Caco-2 (cell line): ENCODE data around the gene TMEM201. TPM values are rescaled to one million over a fixed set of nuclear protein-coding genes. Genes with fewer than 3 reads are reported as not detected.

Experiments
- Bru-seq: library from RNA; stranded (reverse); fragments of 400-500 nt; gene quantifications from one replicate; lab custom pipeline; 2021; lab: Mats Ljungman, UMichigan
- BruChase-seq, 2 experiments: library from RNA; stranded (reverse); fragments of 400-500 nt; gene quantifications; one replicate each; lab custom pipeline; 2021; lab: Mats Ljungman, UMichigan
- BruUV-seq: library from RNA; stranded (reverse); fragments of 400-500 nt; replicated peaks from 2 replicates; lab custom pipeline; 2021; lab: Mats Ljungman, UMichigan
- CTCF ChIA-PET: fragments of 300-600 bp; sonication (Branson Sonifier 250); formaldehyde crosslinking; loops from one replicate; lab custom pipeline; 2022; ENCODE audit warnings: antibody characterized with exemption; lab: Charles Lee
- POLR2A ChIA-PET: fragments of 300-600 bp; sonication (Branson Sonifier 250); formaldehyde crosslinking; loops from one replicate; lab custom pipeline; 2022; ENCODE audit warnings: antibody characterized with exemption; lab: Charles Lee
- DNase-seq, 2 experiments: peaks; one replicate each; pipeline versions ENCODE4 v3.0.0 to v3.0.0-alpha.2; 2020 to 2022
- H3K27me3 ChIP-seq: replicated peaks from 2 replicates; pipeline ENCODE4 v1.6.0; 2011; ENCODE audit warnings: low read length; ENCODE audit not compliant: control insufficient read depth, insufficient read depth
- H3K36me3 ChIP-seq: 2 replicates; pipeline ENCODE4 v1.5.1; 2011; ENCODE audit warnings: low read length; ENCODE audit not compliant: control insufficient read depth, insufficient read depth
- H3K4me1 ChIP-seq: fragments of 250-450 bp; sonication (Bioruptor Pico); 2 replicates; pipeline ENCODE4 v1.5.1; 2020; ENCODE audit warnings: mild to moderate bottlenecking
- H3K4me3 ChIP-seq: 2 replicates; pipeline ENCODE4 v1.5.1; 2011; ENCODE audit warnings: low read depth, mild to moderate bottlenecking, control low read depth, low read length
- H3K9me3 ChIP-seq: fragments of 250-450 bp; sonication (Bioruptor Pico); 2 replicates; pipeline ENCODE4 v1.5.1; 2020; ENCODE audit warnings: mild to moderate bottlenecking, moderate library complexity
- H3K27ac Mint-ChIP-seq: one replicate; pipeline ENCODE4 v1.8.0; 2022; ENCODE audit warnings: mixed read lengths; ENCODE audit not compliant: unreplicated experiment
- H3K27me3 Mint-ChIP-seq: one replicate; pipeline ENCODE4 v1.8.0; 2022; ENCODE audit warnings: mixed read lengths; ENCODE audit not compliant: insufficient read depth, unreplicated experiment
- H3K36me3 Mint-ChIP-seq: one replicate; pipeline ENCODE4 v1.8.0; 2022; ENCODE audit warnings: mild to moderate bottlenecking, mixed read lengths; ENCODE audit not compliant: insufficient read depth, unreplicated experiment
- H3K4me1 Mint-ChIP-seq: one replicate; pipeline ENCODE4 v1.8.0; 2022; ENCODE audit warnings: low read depth, mixed read lengths; ENCODE audit not compliant: unreplicated experiment
- H3K4me3 Mint-ChIP-seq: one replicate; pipeline ENCODE4 v1.8.0; 2022; ENCODE audit warnings: mild to moderate bottlenecking, moderate library complexity, mixed read lengths; ENCODE audit not compliant: unreplicated experiment
- H3K9me3 Mint-ChIP-seq: one replicate; pipeline ENCODE4 v1.8.0; 2022; ENCODE audit warnings: mixed read lengths; ENCODE audit not compliant: unreplicated experiment
- CTCF ChIP-seq, 2 experiments: fragments of 200-600 bp in 1 of 2; IDR thresholded peaks; 1 replicate in 1 of 2; 2 replicates in 1 of 2; pipeline versions ENCODE4 v1.5.1 to v1.8.0; 2011 to 2022; ENCODE audit warnings: antibody characterized with exemption in 1 of 2, control low read depth in 1 of 2, inconsistent platforms in 1 of 2, low read depth in 1 of 2, low read length in 1 of 2, mild to moderate bottlenecking in 1 of 2, moderate library complexity in 1 of 2; ENCODE audit not compliant: insufficient read depth in 1 of 2, severe bottlenecking in 1 of 2, unreplicated experiment in 1 of 2
- intact Hi-C: fragments of 100-400 bp; cut with micrococcal nuclease; formaldehyde crosslinking; loops from one replicate; pipeline ENCODE4 v1.10.0; 2022; ENCODE audit not compliant: unreplicated experiment
- long read RNA-seq: library from polyadenylated mRNA; stranded (forward); transcript quantifications from one replicate; pipeline ENCODE4 v2.0.0, GENCODE V29; 2022
- total RNA-seq: library from RNA; stranded (reverse); gene quantifications from 2 replicates; pipeline ENCODE4 v1.2.3, GENCODE V29; 2022

TMEM201 gene
- total RNA-seq (27.2 and 28.2 TPM in 2 replicates), Bru-seq, nascent RNA (percentile 55 among the genes with signal in this experiment), BruChase-seq, experiment 1, labeled RNA remaining after a 2-hour chase (percentile 59 among the genes with signal in this experiment), BruChase-seq, experiment 2, labeled RNA remaining after a 6-hour chase (percentile 63 among the genes with signal in this experiment)
- long read RNA-seq, transcript TMEM201-202 (11 exons, 3,776 nt) = major isoform, 7 of 33 reads
- long read RNA-seq, transcript TMEM201-201 (6 exons, 3,851 nt) = minor isoform, 6 of 33 reads
- long read RNA-seq, partial matches to known transcripts = 19 of 33 reads
- long read RNA-seq, other reads (novel, unspliced or antisense) = 1 of 33 reads

- ChIA-PET CTCF (interaction anchor here (0.7 to 1.1 kb wide), 2 partner anchors 27 to 354 kb away, joined by 3 read pairs; partner anchors contain the start of gene H6PD), POLR2A (interaction anchor here (1.0 kb wide), 1 partner anchor 50 kb away, joined by 3 read pairs; the partner anchor contains the start of gene SLC25A33)
- peak; percentile 33 to 72 for TF ChIP-seq CTCF (IDR thresholded peaks at IDR 0.05; ENCODE audit: insufficient read depth in 1 of 2, low read depth in 1 of 2, low read length in 1 of 2, severe bottlenecking in 1 of 2, unreplicated experiment in 1 of 2)
- Mint-ChIP-seq H3K4me1 (peaks cover 7% of the 10 kb centered on the region), H3K4me3 (peak within 1 kb of the TSS; percentile 75), H3K36me3 (peaks cover 12% of the 10 kb centered on the region), H3K27me3 (no peaks in the 10 kb centered on the region), H3K27ac (peak within 1 kb of the TSS; percentile 85), H3K9me3 (no peaks in the 10 kb centered on the region)
- Histone ChIP-seq H3K4me3 (peak within 1 kb of the TSS; percentile 47), H3K4me1 (peaks cover 7% of the 10 kb centered on the region; the same call in 1 of the 2 replicates), H3K27me3 (no peaks in the 10 kb centered on the region), H3K36me3 (no peaks in the 10 kb centered on the region), H3K9me3 (no peaks in the 10 kb centered on the region)
- intact Hi-C loops = no loop called here
- no TSS peak for BruUV-seq
- DNase-seq = peak; percentile 86 to 95
Measured at GRCh38 chr1:9588551-9589143, at the start of gene TMEM201. Gene TMEM201 (plus strand): TSS chr1:9588911. CDS start chr1:9588931, 20 bp downstream.

- H3K9me3 Mint-ChIP-seq = no peaks in the 10 kb centered on the region
- Histone ChIP-seq H3K4me3 (peak within 1 kb of the TSS; percentile 95), H3K27me3 (no peaks in the 10 kb centered on the region), H3K36me3 (no peaks in the 10 kb centered on the region), H3K4me1 (peaks cover 18% of the 10 kb centered on the region), H3K9me3 (no peaks in the 10 kb centered on the region)
- no peak for TF ChIP-seq CTCF (IDR thresholded peaks at IDR 0.05; ENCODE audit: insufficient read depth in 1 of 2, low read depth in 1 of 2, low read length in 1 of 2, severe bottlenecking in 1 of 2, unreplicated experiment in 1 of 2)
- no TSS peak for BruUV-seq
- intact Hi-C loops = no loop called here
- no peaks in the 10 kb centered on the region for H3K27me3 Mint-ChIP-seq
- peaks cover 13% of the 10 kb centered on the region for H3K36me3 Mint-ChIP-seq
- peak within 1 kb of the TSS; percentile 86 for H3K4me3 Mint-ChIP-seq
- ChIA-PET CTCF (interaction anchor here (1.0 kb wide), 1 partner anchor 305 kb away, joined by 3 read pairs; the partner anchor contains the start of gene H6PD), POLR2A (interaction anchor here (0.5 to 1.1 kb wide), 5 partner anchors 14 to 1096 kb away, joined by 3 to 10 read pairs (median 3); partner anchors contain the start of gene TMEM201)
- DNase-seq = peak; percentile 97 to 98
- peaks cover 12% of the 10 kb centered on the region for H3K4me1 Mint-ChIP-seq
- H3K27ac Mint-ChIP-seq = peak within 1 kb of the TSS; percentile 82
Measured at GRCh38 chr1:9539165-9539828, 49.4 kb upstream of the TMEM201 start, which contains the start of gene SLC25A33. Gene SLC25A33 (plus strand): TSS chr1:9539465. CDS start chr1:9539692, 227 bp downstream.
